Measurements from ENCODE around the gene FOSL2. TPM values are rescaled to one million over a fixed set of nuclear protein-coding genes. Genes with fewer than 3 reads are reported as not detected.
A peak's percentile ranks its signal among the peaks of the same experiment; 100 is the strongest.

The FOSL2 gene
- total RNA-seq, 2 experiments from 2014 or later, result 114 to 119 TPM

GRCh38 chr2:28405537-28405936, 12.9 kb downstream of the FOSL2 start:
- Mint-ChIP-seq H3K27me3 (no peaks in the 10 kb centered on the region), H3K4me3 (no peak overlapping the region), H3K36me3 (ENCODE audit: low read depth) (peaks cover 91% of the 10 kb centered on the region), H3K4me1 (ENCODE audit: low read depth) (peaks cover 93% of the 10 kb centered on the region), H3K9me3 (no peaks in the 10 kb centered on the region), H3K27ac (peak overlapping the region; percentile 20)
- ChIA-PET POLR2A (interaction anchor here (1.1 kb wide), 2 partner anchors 10 to 14 kb away, joined by 3 to 4 read pairs; no protein-coding TSS in a partner anchor), CTCF (interaction anchor here (1.2 kb wide), 1 partner anchor 47 kb away, joined by 4 read pairs; no protein-coding TSS in a partner anchor)
- TF ChIP-seq, protein P1, sequence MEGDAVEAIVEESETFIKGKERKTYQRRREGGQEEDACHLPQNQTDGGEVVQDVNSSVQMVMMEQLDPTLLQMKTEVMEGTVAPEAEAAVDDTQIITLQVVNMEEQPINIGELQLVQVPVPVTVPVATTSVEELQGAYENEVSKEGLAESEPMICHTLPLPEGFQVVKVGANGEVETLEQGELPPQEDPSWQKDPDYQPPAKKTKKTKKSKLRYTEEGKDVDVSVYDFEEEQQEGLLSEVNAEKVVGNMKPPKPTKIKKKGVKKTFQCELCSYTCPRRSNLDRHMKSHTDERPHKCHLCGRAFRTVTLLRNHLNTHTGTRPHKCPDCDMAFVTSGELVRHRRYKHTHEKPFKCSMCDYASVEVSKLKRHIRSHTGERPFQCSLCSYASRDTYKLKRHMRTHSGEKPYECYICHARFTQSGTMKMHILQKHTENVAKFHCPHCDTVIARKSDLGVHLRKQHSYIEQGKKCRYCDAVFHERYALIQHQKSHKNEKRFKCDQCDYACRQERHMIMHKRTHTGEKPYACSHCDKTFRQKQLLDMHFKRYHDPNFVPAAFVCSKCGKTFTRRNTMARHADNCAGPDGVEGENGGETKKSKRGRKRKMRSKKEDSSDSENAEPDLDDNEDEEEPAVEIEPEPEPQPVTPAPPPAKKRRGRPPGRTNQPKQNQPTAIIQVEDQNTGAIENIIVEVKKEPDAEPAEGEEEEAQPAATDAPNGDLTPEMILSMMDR (IDR thresholded peaks at IDR 0.05), result no peak
- ATAC-seq, result no peak
- DNase-seq, result no peak
- intact Hi-C loops (cut with micrococcal nuclease), result loop anchor here (5.0 kb wide), 1 partner anchor 42 kb away; no protein-coding TSS in a partner anchor

GRCh38 chr2:28406276-28407096, 13.8 kb downstream of the FOSL2 start:
- peak; percentile 61 for ATAC-seq
- Mint-ChIP-seq H3K4me1 (ENCODE audit: low read depth) (peaks cover 96% of the 10 kb centered on the region), H3K27me3 (no peaks in the 10 kb centered on the region), H3K36me3 (ENCODE audit: low read depth) (peaks cover 96% of the 10 kb centered on the region), H3K4me3 (no peak overlapping the region), H3K27ac (peak overlapping the region; percentile 97), H3K9me3 (no peaks in the 10 kb centered on the region)
- peak; percentile 89 for DNase-seq
- TF ChIP-seq, protein P1 (IDR thresholded peaks at IDR 0.05), result no peak
- ChIA-PET POLR2A (interaction anchor here (0.9 to 1.8 kb wide), 3 partner anchors 11 to 43 kb away, joined by 3 to 10 read pairs (median 5); no protein-coding TSS in a partner anchor), CTCF (interaction anchor here (1.0 to 1.5 kb wide), 4 partner anchors 17 to 135 kb away, joined by 3 to 4 read pairs (median 4); no protein-coding TSS in a partner anchor)
- intact Hi-C loops (cut with micrococcal nuclease), result loop anchor here (5.0 kb wide), 1 partner anchor 41 kb away; no protein-coding TSS in a partner anchor

DNA sequence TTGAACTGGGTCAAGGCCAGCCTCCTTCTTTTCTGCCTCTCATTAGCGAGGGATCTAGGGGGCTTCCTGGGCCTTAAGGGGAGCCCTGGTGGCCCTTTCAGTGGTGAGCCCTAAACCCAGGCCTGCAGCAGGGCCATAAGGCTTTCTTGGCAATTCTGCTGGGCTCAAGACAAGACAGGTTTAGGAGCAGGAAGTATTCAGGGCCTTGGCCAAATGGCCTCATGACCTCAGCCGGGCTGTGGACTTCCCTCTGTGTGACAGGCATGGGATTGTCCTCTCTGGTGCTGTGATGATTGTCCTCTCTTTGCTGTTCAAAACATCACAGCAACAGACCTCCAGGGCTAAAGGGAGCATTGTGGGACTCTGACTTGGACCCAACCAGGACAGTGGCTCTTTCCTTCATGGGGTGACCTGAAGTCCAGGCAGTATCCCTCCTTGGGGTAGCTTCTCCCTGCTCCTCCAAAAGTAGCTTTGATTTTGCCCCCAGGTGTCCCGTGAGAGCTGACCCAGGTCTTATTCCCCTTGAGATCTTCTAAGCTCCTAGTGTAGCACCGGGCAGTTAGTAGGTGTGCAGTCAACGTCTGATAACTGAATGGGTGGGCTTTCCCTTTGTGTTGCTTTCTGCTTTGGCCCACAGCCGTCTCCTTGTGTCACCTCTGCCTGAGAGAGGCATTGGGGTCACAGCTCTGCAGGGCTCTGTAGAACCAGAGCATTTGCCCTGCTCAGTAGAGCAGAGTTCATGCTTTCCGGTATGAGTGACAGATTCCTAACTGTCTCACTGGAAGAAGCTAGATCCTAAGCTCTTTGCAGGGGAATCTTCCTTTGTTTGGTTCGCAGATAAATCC, 14.7 kb downstream of the FOSL2 start:
- intact Hi-C loops (cut with micrococcal nuclease), result loop anchor here (5.0 kb wide), 1 partner anchor 40 kb away; no protein-coding TSS in a partner anchor
- ATAC-seq (no peak), DNase-seq (no peak)
- Mint-ChIP-seq H3K27ac (peak overlapping the region; percentile 97), H3K27me3 (no peaks in the 10 kb centered on the region), H3K4me3 (no peak overlapping the region), H3K4me1 (ENCODE audit: low read depth) (peaks cover 94% of the 10 kb centered on the region), H3K9me3 (no peaks in the 10 kb centered on the region), H3K36me3 (ENCODE audit: low read depth) (peaks cover 94% of the 10 kb centered on the region)
- POLR2A ChIA-PET, result interaction anchor here (0.9 to 1.9 kb wide), 8 partner anchors 12 to 48 kb away, joined by 3 to 11 read pairs (median 4); partner anchors contain the start of gene FOSL2
- TF ChIP-seq, protein P1 (IDR thresholded peaks at IDR 0.05), result no peak
- CTCF ChIA-PET, result interaction anchor here (1.0 to 1.8 kb wide), 6 partner anchors 16 to 684 kb away, joined by 3 to 6 read pairs (median 4); no protein-coding TSS in a partner anchor

- ATAC-seq (no peak), DNase-seq (no peak)
- Mint-ChIP-seq H3K27me3 (no peaks in the 10 kb centered on the region), H3K4me1 (ENCODE audit: low read depth) (peaks cover 91% of the 10 kb centered on the region), H3K4me3 (no peak overlapping the region), H3K27ac (peak overlapping the region; percentile 97), H3K9me3 (no peaks in the 10 kb centered on the region), H3K36me3 (ENCODE audit: low read depth) (peaks cover 94% of the 10 kb centered on the region)
- TF ChIP-seq, protein P1 (IDR thresholded peaks at IDR 0.05), result no peak
- ChIA-PET CTCF (interaction anchor here (1.0 to 1.8 kb wide), 6 partner anchors 15 to 696 kb away, joined by 3 to 6 read pairs (median 4); no protein-coding TSS in a partner anchor), POLR2A (interaction anchor here (0.9 to 1.9 kb wide), 8 partner anchors 15 to 48 kb away, joined by 3 to 11 read pairs (median 3); partner anchors contain the start of gene FOSL2)
- intact Hi-C loops (cut with micrococcal nuclease), result loop anchor here (5.0 kb wide), 1 partner anchor 39 kb away; no protein-coding TSS in a partner anchor
These were observed 15.5 kb downstream of the FOSL2 start for GRCh38 chr2:28407976-28408690.
